ENCODE results near the gene RASL10A. TPM values are rescaled to one million over a fixed set of nuclear protein-coding genes. Genes with fewer than 3 reads are reported as not detected.
A peak's percentile ranks its signal among the peaks of the same experiment; 100 is the strongest.

The RASL10A gene
- total RNA-seq, 2 experiments from 2014 or later = 1.4 to 1.6 TPM

DNA sequence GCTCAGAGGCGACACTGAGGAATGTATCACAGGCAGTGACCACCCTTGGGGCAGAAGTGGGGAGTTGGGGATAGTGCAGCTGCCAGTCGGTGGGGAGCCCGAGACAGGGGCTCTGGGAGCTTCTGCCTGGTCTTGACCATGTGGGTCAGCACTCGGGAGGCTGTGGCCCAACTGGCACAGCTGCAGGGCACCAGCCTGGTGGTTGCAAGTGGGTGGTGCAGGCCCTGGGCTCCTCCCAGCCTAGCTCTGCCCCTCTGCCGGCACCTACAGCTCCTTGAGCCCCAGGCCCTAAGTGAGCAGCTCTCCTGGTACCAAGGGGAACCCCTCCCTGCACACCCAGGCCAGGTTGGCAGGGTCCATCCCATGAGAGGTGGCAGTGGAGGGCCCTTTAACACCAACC is 12.6 kb upstream of the RASL10A start:
- ChIA-PET POLR2A (no interaction called here), CTCF (interaction anchor here (0.8 kb wide), 1 partner anchor 15 kb away, joined by 3 read pairs; no protein-coding TSS in a partner anchor)
- no peak overlapping the region for H3K27ac Mint-ChIP-seq
- peaks cover 7% of the 10 kb centered on the region for H3K36me3 Mint-ChIP-seq (ENCODE audit: low read depth)
- no peaks in the 10 kb centered on the region for H3K4me1 Mint-ChIP-seq (ENCODE audit: low read depth)
- DNase-seq (no peak), ATAC-seq (no peak)
- no peak overlapping the region for H3K4me3 Mint-ChIP-seq
- no peaks in the 10 kb centered on the region for H3K27me3 Mint-ChIP-seq (ENCODE audit: low read depth)
- H3K9me3 Mint-ChIP-seq (ENCODE audit: insufficient read depth) = no peaks in the 10 kb centered on the region

DNA sequence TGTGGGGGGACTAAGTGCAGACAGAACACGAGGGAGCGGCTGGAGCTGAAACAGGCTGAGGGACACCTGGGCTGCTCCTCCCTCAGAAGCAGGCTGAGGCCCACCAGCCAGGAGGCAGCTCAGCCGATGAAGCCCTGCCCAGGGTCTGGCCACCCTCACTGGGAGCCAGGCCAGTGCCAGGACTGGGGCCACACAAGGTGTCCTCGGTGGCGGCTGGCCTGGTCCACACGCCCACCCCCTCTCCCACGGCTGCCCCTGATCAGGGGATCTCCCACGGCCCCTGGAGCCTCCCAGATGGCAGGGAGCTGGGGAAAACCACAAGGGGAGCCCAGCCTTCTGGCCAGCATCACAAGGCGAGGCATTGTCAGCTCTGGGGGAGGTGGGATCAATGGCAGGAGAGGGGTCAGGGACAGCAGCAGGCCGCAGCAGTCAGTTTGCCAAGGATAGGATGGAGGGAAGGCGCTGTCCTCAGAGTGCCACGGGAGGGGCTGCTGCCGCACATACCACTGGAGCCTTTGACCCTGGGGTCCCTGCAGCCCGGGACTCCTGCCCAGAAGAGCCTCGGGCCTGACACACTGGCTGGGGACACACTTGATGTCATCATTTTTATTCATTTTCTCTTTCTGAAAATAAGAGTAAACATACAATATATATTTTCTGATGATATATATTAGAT is 11.7 kb upstream of the RASL10A start:
- ChIA-PET CTCF (interaction anchor here (0.8 kb wide), 1 partner anchor 14 kb away, joined by 3 read pairs; no protein-coding TSS in a partner anchor), POLR2A (no interaction called here)
- ATAC-seq = no peak
- no peak for DNase-seq
- H3K27me3 Mint-ChIP-seq (ENCODE audit: low read depth) = no peaks in the 10 kb centered on the region
- H3K36me3 Mint-ChIP-seq (ENCODE audit: low read depth) = peaks cover 7% of the 10 kb centered on the region
- no peak overlapping the region for H3K4me3 Mint-ChIP-seq
- H3K27ac Mint-ChIP-seq = no peak overlapping the region
- no peaks in the 10 kb centered on the region for H3K4me1 Mint-ChIP-seq (ENCODE audit: low read depth)
- H3K9me3 Mint-ChIP-seq (ENCODE audit: insufficient read depth) = no peaks in the 10 kb centered on the region

DNA sequence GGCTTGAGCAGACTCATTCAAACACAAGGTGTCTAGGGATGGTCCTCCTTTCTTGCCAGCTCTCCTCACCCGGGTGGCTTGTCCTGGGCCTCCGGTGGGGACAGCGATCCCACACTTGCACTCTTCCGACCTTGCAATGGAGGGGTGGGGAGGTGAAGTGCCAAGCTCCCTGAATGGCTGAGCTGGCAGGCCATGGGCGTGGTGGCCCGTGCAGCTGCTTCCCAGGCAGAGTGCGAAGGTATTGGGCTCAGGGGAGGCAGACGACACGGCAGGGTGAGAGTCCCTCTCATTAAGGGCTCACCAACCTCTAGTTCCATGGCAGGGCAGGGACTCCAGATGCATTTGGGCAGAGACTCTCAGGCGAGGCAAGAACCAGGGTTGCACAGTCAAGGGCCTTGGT is 11.0 kb upstream of the RASL10A start:
- CTCF ChIA-PET = no interaction called here
- H3K27ac Mint-ChIP-seq = no peak overlapping the region
- no peak overlapping the region for H3K4me3 Mint-ChIP-seq
- H3K27me3 Mint-ChIP-seq (ENCODE audit: low read depth) = no peaks in the 10 kb centered on the region
- POLR2A ChIA-PET = no interaction called here
- ATAC-seq = no peak
- DNase-seq = no peak
- H3K4me1 Mint-ChIP-seq (ENCODE audit: low read depth) = no peaks in the 10 kb centered on the region
- no peaks in the 10 kb centered on the region for H3K9me3 Mint-ChIP-seq (ENCODE audit: insufficient read depth)
- H3K36me3 Mint-ChIP-seq (ENCODE audit: low read depth) = peaks cover 7% of the 10 kb centered on the region

DNA sequence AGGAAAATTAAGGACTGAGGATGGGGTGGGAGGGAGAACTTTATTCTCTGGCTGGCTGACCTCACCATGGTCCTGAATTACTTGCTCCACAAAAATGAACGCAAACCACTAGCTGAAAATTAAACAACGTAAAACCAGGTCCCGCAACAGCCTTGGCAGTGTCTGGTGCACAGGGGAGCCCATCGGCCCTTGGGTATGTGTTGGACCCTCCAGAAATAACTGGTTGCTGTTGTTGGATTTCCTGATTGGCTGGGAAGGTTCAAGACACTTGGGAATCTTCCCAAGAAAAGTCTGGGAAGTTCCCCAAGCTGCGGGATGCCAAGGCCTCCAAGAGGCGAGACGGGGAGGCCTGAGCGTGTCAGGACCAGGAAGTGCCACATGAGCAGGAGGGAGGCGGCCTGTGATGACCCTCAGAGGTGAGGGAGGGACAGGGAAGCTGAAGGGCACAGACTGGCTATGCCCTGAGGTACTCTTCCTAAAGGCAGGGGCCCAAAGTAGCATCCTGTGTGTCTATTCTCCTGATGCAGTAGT is 10.4 kb upstream of the RASL10A start:
- ChIA-PET CTCF (no interaction called here), POLR2A (no interaction called here)
- peaks cover 7% of the 10 kb centered on the region for H3K36me3 Mint-ChIP-seq (ENCODE audit: low read depth)
- no peaks in the 10 kb centered on the region for H3K4me1 Mint-ChIP-seq (ENCODE audit: low read depth)
- ATAC-seq (no peak), DNase-seq (no peak)
- no peaks in the 10 kb centered on the region for H3K27me3 Mint-ChIP-seq (ENCODE audit: low read depth)
- no peak overlapping the region for H3K4me3 Mint-ChIP-seq
- no peak overlapping the region for H3K27ac Mint-ChIP-seq
- no peaks in the 10 kb centered on the region for H3K9me3 Mint-ChIP-seq (ENCODE audit: insufficient read depth)

DNA sequence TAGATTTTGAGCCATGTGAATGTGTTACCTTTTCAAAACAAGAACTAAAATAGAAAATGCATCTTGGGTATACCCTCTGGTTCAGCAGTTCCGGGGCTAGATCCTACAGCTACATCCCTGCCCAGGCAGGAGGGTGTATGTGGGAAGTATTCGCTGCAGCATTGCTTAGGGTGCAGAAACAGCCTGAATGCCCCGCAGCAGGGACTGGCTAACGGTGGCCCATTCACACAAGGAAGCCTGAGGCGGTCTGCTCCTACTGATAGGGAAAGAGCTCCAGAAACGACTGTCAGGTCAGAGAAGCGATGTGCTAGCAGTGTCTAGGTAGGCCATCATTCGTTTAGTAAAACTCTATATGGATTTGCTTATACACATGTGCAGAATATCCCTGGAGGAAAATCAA is 9.9 kb upstream of the RASL10A start:
- DNase-seq (no peak), ATAC-seq (no peak)
- Mint-ChIP-seq H3K36me3 (ENCODE audit: low read depth) (peaks cover 7% of the 10 kb centered on the region), H3K9me3 (ENCODE audit: insufficient read depth) (no peaks in the 10 kb centered on the region), H3K4me1 (ENCODE audit: low read depth) (no peaks in the 10 kb centered on the region), H3K27ac (no peak overlapping the region), H3K4me3 (no peak overlapping the region), H3K27me3 (ENCODE audit: low read depth) (no peaks in the 10 kb centered on the region)
- CTCF ChIA-PET = no interaction called here
- POLR2A ChIA-PET = no interaction called here

DNA sequence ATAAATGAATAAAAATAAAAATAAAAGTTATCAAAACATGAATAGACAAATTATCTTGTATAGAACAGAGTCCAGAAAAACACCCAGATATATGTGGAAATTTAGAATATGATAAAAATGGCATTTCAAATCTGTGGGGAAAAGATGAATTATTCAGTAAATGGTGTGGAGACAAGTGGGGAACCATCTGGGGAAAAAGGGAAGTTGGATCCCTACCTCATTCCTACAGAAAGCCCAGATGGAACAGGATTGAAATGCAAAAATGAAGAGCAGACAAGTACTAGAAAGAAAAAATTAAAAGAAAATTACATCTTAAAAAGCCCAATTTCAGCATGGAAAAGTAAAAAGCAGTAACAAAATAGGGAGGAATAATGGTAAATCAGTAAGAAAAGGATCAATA is 8.1 kb upstream of the RASL10A start:
- POLR2A ChIA-PET = no interaction called here
- Mint-ChIP-seq H3K4me3 (no peak overlapping the region), H3K27ac (no peak overlapping the region), H3K27me3 (ENCODE audit: low read depth) (no peaks in the 10 kb centered on the region), H3K4me1 (ENCODE audit: low read depth) (no peaks in the 10 kb centered on the region), H3K9me3 (ENCODE audit: insufficient read depth) (no peaks in the 10 kb centered on the region), H3K36me3 (ENCODE audit: low read depth) (peaks cover 3% of the 10 kb centered on the region)
- DNase-seq (no peak), ATAC-seq (no peak)
- CTCF ChIA-PET = interaction anchor here (2.2 kb wide), 1 partner anchor 10 kb away, joined by 8 read pairs; no protein-coding TSS in a partner anchor

DNA sequence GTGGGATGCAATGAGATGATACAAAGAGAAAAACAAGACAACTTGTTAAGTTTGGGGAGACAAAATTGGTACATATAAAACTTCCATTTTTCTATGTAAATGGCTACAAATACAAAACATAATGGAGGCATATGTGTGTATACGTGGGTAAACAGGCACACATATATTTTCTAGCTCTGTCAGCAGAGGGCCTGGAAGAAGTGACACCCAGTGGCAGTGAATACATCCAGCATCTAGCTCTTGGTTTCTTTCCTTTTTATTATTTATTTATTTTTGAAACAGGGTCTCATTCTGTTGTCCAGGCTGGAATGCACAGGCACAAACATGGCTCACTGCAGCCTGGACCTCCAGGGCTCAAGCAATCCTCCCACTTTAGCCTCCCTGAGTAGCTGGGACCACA is 5.0 kb upstream of the RASL10A start:
- Mint-ChIP-seq H3K27ac (no peak overlapping the region), H3K36me3 (ENCODE audit: low read depth) (no peaks in the 10 kb centered on the region), H3K27me3 (ENCODE audit: low read depth) (peaks cover 14% of the 10 kb centered on the region), H3K9me3 (ENCODE audit: insufficient read depth) (no peaks in the 10 kb centered on the region), H3K4me1 (ENCODE audit: low read depth) (no peaks in the 10 kb centered on the region), H3K4me3 (no peak overlapping the region)
- DNase-seq = no peak
- ATAC-seq = no peak
- ChIA-PET CTCF (interaction anchor here (1.2 kb wide), 1 partner anchor 26 kb away, joined by 3 read pairs; no protein-coding TSS in a partner anchor), POLR2A (no interaction called here)

DNA sequence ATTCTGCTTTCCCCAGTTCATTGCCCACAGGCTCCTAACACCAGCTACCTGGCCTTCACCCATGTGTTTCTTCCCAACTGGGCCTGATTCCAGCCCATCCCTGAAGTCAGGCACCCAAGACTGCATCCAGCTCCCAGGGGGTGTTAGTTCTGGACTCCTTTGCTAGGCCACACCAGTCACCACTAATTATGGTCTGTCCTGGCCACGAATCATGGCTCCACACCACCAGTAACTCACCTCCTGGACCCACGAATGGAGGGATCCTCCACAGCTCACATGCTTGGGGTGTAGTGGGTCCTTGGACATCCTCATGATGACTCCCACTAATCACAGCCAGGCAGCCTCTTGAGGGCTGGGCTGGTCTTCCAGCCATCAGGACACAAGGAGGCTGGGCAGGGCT is 3.6 kb upstream of the RASL10A start:
- Mint-ChIP-seq H3K36me3 (ENCODE audit: low read depth) (no peaks in the 10 kb centered on the region), H3K4me1 (ENCODE audit: low read depth) (peaks cover 7% of the 10 kb centered on the region), H3K4me3 (no peak overlapping the region), H3K27me3 (ENCODE audit: low read depth) (peaks cover 21% of the 10 kb centered on the region), H3K9me3 (ENCODE audit: insufficient read depth) (no peaks in the 10 kb centered on the region), H3K27ac (no peak overlapping the region)
- DNase-seq (no peak), ATAC-seq (no peak)
- ChIA-PET CTCF (no interaction called here), POLR2A (no interaction called here)

DNA sequence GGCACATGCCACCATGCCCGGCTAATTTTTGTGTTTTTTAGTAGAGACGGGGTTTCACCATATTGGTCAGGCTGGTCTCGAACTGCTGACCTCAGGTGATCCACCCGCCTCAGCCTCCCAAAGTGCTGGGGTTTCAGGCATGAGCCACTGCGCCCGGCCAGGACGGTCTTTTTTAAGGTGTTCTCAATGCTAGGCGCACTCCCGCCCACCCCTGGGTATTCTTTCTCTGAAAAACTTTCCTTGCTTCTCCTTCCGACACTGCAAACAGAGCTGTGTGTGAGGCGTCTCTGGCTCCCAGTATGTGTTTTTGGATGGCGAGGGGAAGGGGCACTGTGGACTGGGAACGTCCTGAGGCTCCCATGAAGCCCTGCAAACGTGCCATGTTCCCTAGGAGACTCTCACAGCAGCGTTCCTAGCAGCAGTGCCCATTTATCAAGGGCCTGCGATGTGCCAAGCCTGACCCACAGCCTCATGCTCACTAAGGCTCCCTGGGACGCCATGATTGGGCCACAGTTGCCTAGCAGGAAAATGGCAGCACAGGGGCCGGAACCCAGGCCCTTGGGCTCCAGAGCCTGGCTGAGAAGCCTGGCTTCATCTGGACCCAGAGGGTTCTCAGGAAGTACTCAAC is 2.4 kb upstream of the RASL10A start:
- H3K27ac Mint-ChIP-seq = no peak overlapping the region
- no peaks in the 10 kb centered on the region for H3K9me3 Mint-ChIP-seq (ENCODE audit: insufficient read depth)
- CTCF ChIA-PET = interaction anchor here (0.6 kb wide), 1 partner anchor 1968 kb away, joined by 3 read pairs; no protein-coding TSS in a partner anchor
- H3K4me3 Mint-ChIP-seq = no peak overlapping the region
- H3K27me3 Mint-ChIP-seq (ENCODE audit: low read depth) = peaks cover 33% of the 10 kb centered on the region
- ATAC-seq (no peak), DNase-seq (no peak)
- H3K36me3 Mint-ChIP-seq (ENCODE audit: low read depth) = peaks cover 1% of the 10 kb centered on the region
- POLR2A ChIA-PET = no interaction called here
- H3K4me1 Mint-ChIP-seq (ENCODE audit: low read depth) = peaks cover 19% of the 10 kb centered on the region

DNA sequence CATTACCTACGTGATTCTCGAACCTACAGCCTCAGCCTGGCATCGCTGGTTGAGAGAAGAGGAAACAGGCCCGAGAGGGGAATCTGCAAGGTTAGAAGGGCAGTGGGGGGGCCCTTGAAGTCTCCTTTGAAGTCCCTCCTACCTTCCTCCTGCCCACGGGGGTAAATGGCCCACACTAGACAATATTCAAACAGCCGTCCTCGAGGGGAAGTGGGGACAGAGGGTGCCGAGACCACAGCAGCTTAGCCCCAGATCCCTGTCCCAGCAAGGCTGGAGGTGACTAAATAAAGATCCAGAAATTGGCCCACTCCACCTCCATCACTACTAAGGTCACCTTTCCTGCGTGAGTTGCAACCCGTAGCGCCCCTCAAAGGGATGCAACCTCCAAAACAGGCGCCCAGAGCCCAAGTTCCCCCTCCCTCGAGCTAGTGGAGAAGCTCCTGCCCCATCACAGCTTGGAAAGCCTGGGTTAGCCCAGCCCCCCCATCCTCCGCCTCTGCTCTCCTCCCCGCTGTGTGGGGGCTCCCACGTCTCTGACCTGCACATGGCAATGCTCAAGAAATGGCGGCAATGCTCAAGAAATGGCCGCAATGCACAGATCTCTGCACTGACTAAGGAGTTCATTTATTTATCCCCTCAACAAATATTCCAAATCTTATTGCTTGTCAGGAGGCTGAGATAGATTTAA is 788 bp upstream of the RASL10A start:
- peaks cover 25% of the 10 kb centered on the region for H3K4me1 Mint-ChIP-seq (ENCODE audit: low read depth)
- H3K4me3 Mint-ChIP-seq = peak overlapping the region; percentile 18
- ATAC-seq (no peak), DNase-seq (no peak)
- ChIA-PET POLR2A (interaction anchor here (0.6 kb wide), 1 partner anchor 88 kb away, joined by 3 read pairs; no protein-coding TSS in a partner anchor), CTCF (interaction anchor here (0.6 kb wide), 1 partner anchor 9 kb away, joined by 3 read pairs; no protein-coding TSS in a partner anchor)
- peaks cover 38% of the 10 kb centered on the region for H3K27me3 Mint-ChIP-seq (ENCODE audit: low read depth)
- no peak overlapping the region for H3K27ac Mint-ChIP-seq
- H3K36me3 Mint-ChIP-seq (ENCODE audit: low read depth) = peaks cover 6% of the 10 kb centered on the region
- H3K9me3 Mint-ChIP-seq (ENCODE audit: insufficient read depth) = no peaks in the 10 kb centered on the region

DNA sequence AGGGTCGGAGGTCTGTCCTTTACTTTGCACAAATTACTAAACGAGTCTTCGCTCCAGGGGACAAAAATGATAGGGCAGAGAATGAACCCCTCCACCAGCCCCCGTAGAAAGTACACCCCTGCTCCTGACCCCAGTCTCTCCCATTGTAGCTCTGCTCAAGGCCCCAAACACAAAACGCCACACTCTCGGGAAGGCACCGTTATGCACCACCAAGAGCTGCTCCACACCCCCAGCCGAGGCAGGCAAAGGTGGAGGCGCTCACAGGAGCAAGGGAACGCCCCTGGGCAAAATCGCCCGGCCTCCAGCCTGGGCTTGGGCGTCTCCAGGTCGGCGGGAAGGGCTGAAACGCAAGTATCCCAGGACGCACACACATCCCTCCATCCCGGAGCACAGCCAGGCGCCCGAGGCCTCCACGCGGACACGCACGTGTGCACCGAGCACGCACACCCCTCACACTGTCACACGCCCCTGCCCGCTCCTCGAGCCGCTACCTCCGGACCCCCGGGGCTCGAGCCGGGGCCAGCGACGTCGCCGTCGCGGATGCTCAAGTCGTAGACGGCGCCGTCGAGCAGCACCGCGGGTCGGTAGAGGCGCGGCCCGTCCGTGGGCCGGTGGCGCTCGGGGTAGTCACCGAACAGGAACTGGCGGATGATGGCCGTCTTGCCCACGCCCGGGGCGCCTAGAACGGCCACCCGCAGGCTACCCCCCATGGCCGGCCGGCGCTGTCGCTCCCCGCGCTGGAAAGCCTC is 786 bp downstream of the RASL10A start:
- DNase-seq = no peak
- Mint-ChIP-seq H3K4me3 (peak overlapping the region; percentile 59), H3K36me3 (ENCODE audit: low read depth) (peaks cover 6% of the 10 kb centered on the region), H3K27ac (peak overlapping the region; percentile 43), H3K27me3 (ENCODE audit: low read depth) (peaks cover 38% of the 10 kb centered on the region), H3K4me1 (ENCODE audit: low read depth) (peaks cover 34% of the 10 kb centered on the region), H3K9me3 (ENCODE audit: insufficient read depth) (no peaks in the 10 kb centered on the region)
- no peak for ATAC-seq
- ChIA-PET CTCF (no interaction called here), POLR2A (interaction anchor here (2.2 kb wide), 1 partner anchor 46 kb away, joined by 6 read pairs; no protein-coding TSS in a partner anchor)

Measured in activated CD8-positive, alpha-beta T cell treated with anti-CD3 and anti-CD28 coated beads, Interleukin-2, amount 10 ng/mL, durations not matched to agents 7 days and 5 days (primary cell).